BJ (cell line): ENCODE measurements around the gene SPCS3. TPM values are rescaled to one million over a fixed set of nuclear protein-coding genes. Genes with fewer than 3 reads are reported as not detected.

Experiments
- CTCF ChIA-PET: fragments of 350-600 bp; formaldehyde crosslinking; extraction: SDS; loops from one replicate; lab custom pipeline; 2021; ENCODE audit warnings: antibody characterized with exemption, inconsistent platforms; lab: Yijun Ruan, JAX
- POLR2A ChIA-PET: fragments of 300-600 bp; sonication (Branson Sonifier 250); formaldehyde crosslinking; extraction: SDS; loops from one replicate; lab custom pipeline; 2021; ENCODE audit warnings: antibody characterized with exemption; lab: Charles Lee
- DNase-seq: peaks from one replicate; pipeline ENCODE4 v3.0.0-alpha.2; 2011; ENCODE audit warnings: low read depth
- H3K27me3 ChIP-seq: 2 replicates; pipeline ENCODE4 v1.6.0; 2011; ENCODE audit warnings: low read length; ENCODE audit not compliant: control insufficient read depth, insufficient read depth
- H3K36me3 ChIP-seq: 2 replicates; pipeline ENCODE4 v1.5.1; 2011; ENCODE audit warnings: low read length; ENCODE audit not compliant: control insufficient read depth, insufficient read depth
- H3K4me3 ChIP-seq: 2 replicates; pipeline ENCODE4 v1.5.1; 2011; ENCODE audit warnings: low read depth, mild to moderate bottlenecking, control low read depth, low read length
- polyA plus RNA-seq: library from polyadenylated mRNA; depleted of rRNA; stranded (reverse); fragments of >200 nt; gene quantifications from 2 replicates; pipeline ENCODE4 v1.2.3, GENCODE V29; 2011
- TF ChIP-seq, protein P1 (sequence below): IDR thresholded peaks from 2 replicates; pipeline ENCODE4 v1.5.1; 2011; ENCODE audit warnings: low read depth, mild to moderate bottlenecking, control low read depth, inconsistent platforms, low read length, moderate library complexity; ENCODE audit not compliant: insufficient read depth

SPCS3 gene
- polyA plus RNA-seq, 1 experiment = 55.3 TPM

GRCh38 chr4:176333076-176333475 is 13.3 kb downstream of the SPCS3 start:
- H3K4me3 ChIP-seq = no peak overlapping the region
- H3K36me3 ChIP-seq = peaks cover 2% of the 10 kb centered on the region
- CTCF ChIA-PET = interaction anchor here (1.1 to 2.8 kb wide), 4 partner anchors 7 to 14 kb away, joined by 3 to 13 read pairs (median 3); no protein-coding TSS in a partner anchor
- TF ChIP-seq, protein P1, sequence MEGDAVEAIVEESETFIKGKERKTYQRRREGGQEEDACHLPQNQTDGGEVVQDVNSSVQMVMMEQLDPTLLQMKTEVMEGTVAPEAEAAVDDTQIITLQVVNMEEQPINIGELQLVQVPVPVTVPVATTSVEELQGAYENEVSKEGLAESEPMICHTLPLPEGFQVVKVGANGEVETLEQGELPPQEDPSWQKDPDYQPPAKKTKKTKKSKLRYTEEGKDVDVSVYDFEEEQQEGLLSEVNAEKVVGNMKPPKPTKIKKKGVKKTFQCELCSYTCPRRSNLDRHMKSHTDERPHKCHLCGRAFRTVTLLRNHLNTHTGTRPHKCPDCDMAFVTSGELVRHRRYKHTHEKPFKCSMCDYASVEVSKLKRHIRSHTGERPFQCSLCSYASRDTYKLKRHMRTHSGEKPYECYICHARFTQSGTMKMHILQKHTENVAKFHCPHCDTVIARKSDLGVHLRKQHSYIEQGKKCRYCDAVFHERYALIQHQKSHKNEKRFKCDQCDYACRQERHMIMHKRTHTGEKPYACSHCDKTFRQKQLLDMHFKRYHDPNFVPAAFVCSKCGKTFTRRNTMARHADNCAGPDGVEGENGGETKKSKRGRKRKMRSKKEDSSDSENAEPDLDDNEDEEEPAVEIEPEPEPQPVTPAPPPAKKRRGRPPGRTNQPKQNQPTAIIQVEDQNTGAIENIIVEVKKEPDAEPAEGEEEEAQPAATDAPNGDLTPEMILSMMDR = no peak
- POLR2A ChIA-PET = no interaction called here
- H3K27me3 ChIP-seq = no peaks in the 10 kb centered on the region
- no peak for DNase-seq

GRCh38 chr4:176334066-176334465 is 14.3 kb downstream of the SPCS3 start:
- TF ChIP-seq, protein P1 = no peak
- POLR2A ChIA-PET = no interaction called here
- Histone ChIP-seq H3K27me3 (no peaks in the 10 kb centered on the region), H3K36me3 (peaks cover 2% of the 10 kb centered on the region), H3K4me3 (no peak overlapping the region)
- DNase-seq = no peak
- CTCF ChIA-PET = interaction anchor here (1.1 kb wide), 1 partner anchor 13 kb away, joined by 3 read pairs; no protein-coding TSS in a partner anchor

- peaks cover 2% of the 10 kb centered on the region for H3K36me3 ChIP-seq
- H3K27me3 ChIP-seq = no peaks in the 10 kb centered on the region
- TF ChIP-seq, protein P1 = no peak
- CTCF ChIA-PET = no interaction called here
- no peak overlapping the region for H3K4me3 ChIP-seq
- no peak for DNase-seq
- POLR2A ChIA-PET = no interaction called here
These were observed 15.7 kb downstream of the SPCS3 start for GRCh38 chr4:176335421-176335820.

DNA sequence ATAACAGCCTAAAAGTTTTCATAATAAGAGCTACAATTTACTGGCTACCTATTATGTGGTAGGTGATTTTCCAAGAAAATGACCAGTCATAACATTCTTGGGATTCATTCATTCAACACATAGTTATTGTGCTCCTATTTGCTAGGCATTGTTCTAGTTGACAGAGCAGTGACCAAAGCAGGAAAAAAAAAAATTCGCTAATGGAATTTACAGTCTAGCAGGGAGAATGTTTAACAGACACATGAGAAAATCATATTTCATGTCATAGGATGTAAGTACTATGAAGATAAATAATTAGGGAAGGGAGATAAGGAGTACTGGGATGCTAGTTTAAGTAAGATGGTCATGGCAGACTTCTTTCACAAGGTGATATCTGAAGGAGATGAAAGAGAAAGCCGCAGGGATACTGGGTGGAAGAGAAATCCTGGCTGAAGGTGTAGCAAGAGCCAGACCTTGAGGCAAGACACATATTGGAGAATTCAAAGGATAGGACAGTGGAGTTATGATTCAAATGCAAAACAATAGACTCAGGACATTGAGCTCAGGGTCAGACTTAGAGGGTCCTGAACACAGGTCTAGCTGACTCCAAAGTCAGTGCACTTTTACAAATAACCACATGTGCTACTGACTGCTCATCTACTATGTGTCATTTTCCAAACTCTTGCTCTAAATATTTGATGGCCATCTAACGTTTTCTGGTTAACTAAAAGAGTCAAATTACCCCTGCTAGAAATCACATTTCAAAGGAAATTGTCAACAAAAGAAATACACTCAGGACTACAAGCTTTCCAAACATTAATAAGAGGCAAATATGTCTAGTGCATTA is 20.4 kb downstream of the SPCS3 start:
- TF ChIP-seq, protein P1 = no peak
- Histone ChIP-seq H3K27me3 (no peaks in the 10 kb centered on the region), H3K36me3 (peaks cover 3% of the 10 kb centered on the region; the same call in 1 of the 2 replicates), H3K4me3 (no peak overlapping the region)
- CTCF ChIA-PET = interaction anchor here (0.9 to 4.7 kb wide), 19 partner anchors 8 to 394 kb away, joined by 3 to 41 read pairs (median 5); no protein-coding TSS in a partner anchor
- DNase-seq = no peak
- POLR2A ChIA-PET = no interaction called here
